ENCODE data around the gene NEUROD2. TPM values are rescaled to one million over a fixed set of nuclear protein-coding genes. Genes with fewer than 3 reads are reported as not detected.

NEUROD2 gene
- total and polyA plus RNA-seq, 2 of the 13 experiments (the other 11 are each of a cell fraction or from before 2014, with no cell fraction given): not detected

GRCh38 chr17:39652587-39653315 is 45.0 kb upstream of the NEUROD2 start (continued):
- TF ChIP-seq U2AF1 (optimal IDR thresholded peaks at IDR 0.05; ENCODE audit: low read depth, low read length): peak; percentile 60
- TF ChIP-seq MXD1 (CRISPR knock-in tag; IDR thresholded peaks at IDR 0.05): no peak
- TF ChIP-seq ETV5 (CRISPR knock-in tag; IDR thresholded peaks at IDR 0.05; ENCODE audit: borderline replicate concordance): peak; percentile 26; the same call in 1 of the 2 replicates
- TF ChIP-seq FOXK1 (CRISPR knock-in tag; IDR thresholded peaks at IDR 0.05; ENCODE audit: borderline replicate concordance, low read depth): no peak
- no peak for TF ChIP-seq ZNF574 (CRISPR knock-in tag; IDR thresholded peaks at IDR 0.05)
- TF ChIP-seq ZNF121 (CRISPR knock-in tag; IDR thresholded peaks at IDR 0.05): 0 out of 2 replicates have a peak, but pooled peaks have one; percentile 32
- TF ChIP-seq CTCF (CRISPR knock-in tag; IDR thresholded peaks at IDR 0.05): peak; percentile 6; the same call in 1 of the 2 replicates
- peak; percentile 69; the same call in 1 of the 2 replicates for TF ChIP-seq ZFY (CRISPR knock-in tag; IDR thresholded peaks at IDR 0.05)
- TF ChIP-seq UBTF (CRISPR knock-in tag; IDR thresholded peaks at IDR 0.05): peak; percentile 73
- TF ChIP-seq ZNF816 (CRISPR knock-in tag; IDR thresholded peaks at IDR 0.05; ENCODE audit: borderline replicate concordance): no peak
- no peak for TF ChIP-seq ELK4 (CRISPR knock-in tag; IDR thresholded peaks at IDR 0.05; ENCODE audit: borderline replicate concordance)
- TF ChIP-seq SOX5 (CRISPR knock-in tag; IDR thresholded peaks at IDR 0.05; ENCODE audit: borderline replicate concordance): peak; percentile 94
- TF ChIP-seq MYC (CRISPR knock-in tag; IDR thresholded peaks at IDR 0.05; ENCODE audit: borderline replicate concordance): no peak
- TF ChIP-seq ZNF704 (CRISPR knock-in tag; IDR thresholded peaks at IDR 0.05; ENCODE audit: borderline replicate concordance): 0 out of 2 replicates have a peak, but pooled peaks have one; percentile 29
- peak; percentile 80 for TF ChIP-seq AKAP8 (CRISPR knock-in tag; IDR thresholded peaks at IDR 0.05)
- no peak for TF ChIP-seq KDM6A (CRISPR knock-in tag; IDR thresholded peaks at IDR 0.05; ENCODE audit: low read depth)
- TF ChIP-seq ZNF326 (CRISPR knock-in tag; IDR thresholded peaks at IDR 0.05; ENCODE audit: borderline replicate concordance): no peak
- TF ChIP-seq ZNF496 (CRISPR knock-in tag; IDR thresholded peaks at IDR 0.05; ENCODE audit: insufficient replicate concordance): no peak
- TF ChIP-seq TP53 (CRISPR knock-in tag; conservative IDR thresholded peaks at IDR 0.05): no peak

Data from HepG2 (cell line).